ENCODE measurements around the gene PGP. TPM values are rescaled to one million over a fixed set of nuclear protein-coding genes. Genes with fewer than 3 reads are reported as not detected.

Gene PGP
- total and polyA plus RNA-seq, 10 of the 15 experiments (the other 5 are each of a cell fraction or from before 2014, with no cell fraction given) = 0.42 to 28.0 (median 12.1) TPM

- TF ChIP-seq PBX3 (IDR thresholded peaks at IDR 0.05; ENCODE audit: insufficient replicate concordance, low read depth, low read length) (peak; percentile 8), SMAD5 (IDR thresholded peaks at IDR 0.05; ENCODE audit: low read depth) (peak; percentile 5; the same call in 1 of the 2 replicates), NR2F1 (conservative IDR thresholded peaks at IDR 0.05) (peak; percentile 93), ZBTB40 (IDR thresholded peaks at IDR 0.05; ENCODE audit: borderline replicate concordance) (no peak), TAF1 (IDR thresholded peaks at IDR 0.05; ENCODE audit: borderline replicate concordance, low read depth, low read length) (peak; percentile 94), NR2C1 (IDR thresholded peaks at IDR 0.05) (peak; percentile 72), HCFC1 (IDR thresholded peaks at IDR 0.05; ENCODE audit: low read length) (peak; percentile 31; the same call in 1 of the 2 replicates), BRCA1 (IDR thresholded peaks at IDR 0.05; ENCODE audit: low read depth, low read length) (no peak), TARDBP (IDR thresholded peaks at IDR 0.05; ENCODE audit: borderline replicate concordance) (0 out of 2 replicates have a peak, but pooled peaks have one; percentile 53), ATF2 (IDR thresholded peaks at IDR 0.05; ENCODE audit: low read length) (no peak), ESRRA (IDR thresholded peaks at IDR 0.05; ENCODE audit: low read length) (no peak), ELK1 (IDR thresholded peaks at IDR 0.05; ENCODE audit: low read depth, low read length) (no peak), ATF3 (IDR thresholded peaks at IDR 0.05; ENCODE audit: borderline replicate concordance, extremely low read depth, low read depth, low read length) (no peak), POU2F2 (IDR thresholded peaks at IDR 0.05; ENCODE audit: borderline replicate concordance, low read depth, low read length) (peak; percentile 46; the same call in 1 of the 3 replicates), GATAD2B (conservative IDR thresholded peaks at IDR 0.05; ENCODE audit: low read depth) (peak; percentile 91), TCF12 (IDR thresholded peaks at IDR 0.05; ENCODE audit: low read depth, low read length) (0 out of 2 replicates have a peak, but pooled peaks have one; percentile 49), CHD1 (IDR thresholded peaks at IDR 0.05; ENCODE audit: low read depth, low read length) (no peak), ATF7 (IDR thresholded peaks at IDR 0.05; ENCODE audit: low read depth) (no peak), NFXL1 (IDR thresholded peaks at IDR 0.05; ENCODE audit: borderline replicate concordance) (no peak), RBBP5 (conservative IDR thresholded peaks at IDR 0.05) (no peak), E2F4 (IDR thresholded peaks at IDR 0.05; ENCODE audit: low read depth, low read length) (no peak)
These were observed 36.9 kb upstream of the PGP start, which contains the start of gene ECI1 (continued) for GRCh38 chr16:2251296-2252111.
